Nephron progenitor cell (in vitro differentiated cells): ENCODE data around the gene CBX2.

ENCODE experiments used
- DNase-seq: peaks from one replicate; pipeline ENCODE4 v3.0.0; 2021
- H3K27ac Mint-ChIP-seq: 2 replicates; pipeline ENCODE4 v1.8.0; 2021; ENCODE audit warnings: mild to moderate bottlenecking, moderate library complexity, mixed read lengths
- H3K27me3 Mint-ChIP-seq: 2 replicates; pipeline ENCODE4 v1.8.0; 2021; ENCODE audit warnings: mild to moderate bottlenecking, low read depth, mixed read lengths; ENCODE audit not compliant: poor library complexity
- H3K36me3 Mint-ChIP-seq: 2 replicates; pipeline ENCODE4 v1.8.0; 2021; ENCODE audit warnings: low read depth, mixed read lengths
- H3K4me1 Mint-ChIP-seq: 2 replicates; pipeline ENCODE4 v1.8.0; 2021; ENCODE audit warnings: mixed read lengths
- H3K4me3 Mint-ChIP-seq: 2 replicates; pipeline ENCODE4 v1.8.0; 2021; ENCODE audit warnings: mild to moderate bottlenecking, moderate library complexity, mixed read lengths
- H3K9me3 Mint-ChIP-seq: 2 replicates; pipeline ENCODE4 v1.8.0; 2021; ENCODE audit warnings: mild to moderate bottlenecking, moderate library complexity, mixed read lengths
- TF ChIP-seq, protein P1 (sequence below): fragments of 200-600 bp; sonication (generic); IDR thresholded peaks from 2 replicates; pipeline ENCODE4 v1.5.0; 2021; ENCODE audit warnings: antibody characterized with exemption

CBX2 gene

DNA sequence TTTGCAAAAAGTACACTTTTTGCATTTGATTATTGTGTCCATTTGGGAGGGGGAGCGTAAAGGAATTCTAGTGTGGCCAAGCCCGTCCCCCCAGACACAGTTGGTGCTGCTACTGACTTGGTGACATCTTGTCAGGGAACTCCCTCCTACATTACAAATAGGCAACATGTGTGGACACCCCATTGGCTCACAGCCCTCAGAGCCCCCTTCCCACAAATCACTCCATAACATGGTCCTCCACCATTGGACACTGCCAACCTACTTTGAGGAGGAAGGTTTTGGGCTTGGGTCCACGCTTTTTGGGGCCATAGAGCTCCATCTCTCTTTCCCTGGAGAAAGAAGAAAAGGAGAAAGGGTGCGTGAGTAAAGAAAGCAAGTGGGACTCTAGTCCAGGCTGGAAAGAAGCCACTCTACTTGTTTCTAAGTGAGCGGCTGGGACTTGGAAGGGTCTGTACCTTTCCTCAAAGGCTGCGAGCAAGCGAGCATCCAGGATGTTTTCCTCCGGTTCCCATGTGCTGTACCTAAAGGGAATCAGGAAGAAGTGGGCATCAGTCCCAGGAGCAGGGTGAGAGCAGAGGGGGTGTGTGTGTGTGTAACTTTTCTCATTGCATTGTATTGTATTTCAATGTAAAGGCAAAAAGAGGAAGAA, 18.0 kb downstream of the CBX2 start:
- no peak for DNase-seq
- Mint-ChIP-seq H3K9me3 (no peaks in the 10 kb centered on the region), H3K27ac (no peak overlapping the region), H3K4me3 (peak overlapping the region; percentile 88), H3K4me1 (peaks cover 57% of the 10 kb centered on the region), H3K27me3 (peaks cover 88% of the 10 kb centered on the region), H3K36me3 (no peaks in the 10 kb centered on the region)
- TF ChIP-seq, protein P1, sequence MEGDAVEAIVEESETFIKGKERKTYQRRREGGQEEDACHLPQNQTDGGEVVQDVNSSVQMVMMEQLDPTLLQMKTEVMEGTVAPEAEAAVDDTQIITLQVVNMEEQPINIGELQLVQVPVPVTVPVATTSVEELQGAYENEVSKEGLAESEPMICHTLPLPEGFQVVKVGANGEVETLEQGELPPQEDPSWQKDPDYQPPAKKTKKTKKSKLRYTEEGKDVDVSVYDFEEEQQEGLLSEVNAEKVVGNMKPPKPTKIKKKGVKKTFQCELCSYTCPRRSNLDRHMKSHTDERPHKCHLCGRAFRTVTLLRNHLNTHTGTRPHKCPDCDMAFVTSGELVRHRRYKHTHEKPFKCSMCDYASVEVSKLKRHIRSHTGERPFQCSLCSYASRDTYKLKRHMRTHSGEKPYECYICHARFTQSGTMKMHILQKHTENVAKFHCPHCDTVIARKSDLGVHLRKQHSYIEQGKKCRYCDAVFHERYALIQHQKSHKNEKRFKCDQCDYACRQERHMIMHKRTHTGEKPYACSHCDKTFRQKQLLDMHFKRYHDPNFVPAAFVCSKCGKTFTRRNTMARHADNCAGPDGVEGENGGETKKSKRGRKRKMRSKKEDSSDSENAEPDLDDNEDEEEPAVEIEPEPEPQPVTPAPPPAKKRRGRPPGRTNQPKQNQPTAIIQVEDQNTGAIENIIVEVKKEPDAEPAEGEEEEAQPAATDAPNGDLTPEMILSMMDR, result no peak

DNA sequence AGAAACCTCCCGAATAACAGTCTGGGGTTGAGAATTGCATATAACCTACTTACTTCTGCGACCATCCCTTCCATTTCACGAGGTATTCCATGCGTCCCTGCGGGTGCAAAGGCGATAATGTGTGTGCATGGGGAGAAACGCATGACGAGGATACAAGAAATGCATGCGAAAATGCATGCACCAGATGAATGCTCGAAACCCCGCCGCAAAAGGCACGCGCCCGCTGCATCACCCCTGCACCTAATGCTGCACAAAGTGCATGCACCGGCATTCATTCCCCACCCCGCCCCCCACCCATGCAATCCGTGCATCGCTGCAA, 18.5 kb downstream of the CBX2 start:
- DNase-seq, result no peak
- H3K27ac Mint-ChIP-seq, result no peak overlapping the region
- H3K27me3 Mint-ChIP-seq, result peaks cover 88% of the 10 kb centered on the region
- H3K36me3 Mint-ChIP-seq, result no peaks in the 10 kb centered on the region
- TF ChIP-seq, protein P1, result no peak
- peak overlapping the region; percentile 88 for H3K4me3 Mint-ChIP-seq
- peaks cover 57% of the 10 kb centered on the region for H3K4me1 Mint-ChIP-seq
- H3K9me3 Mint-ChIP-seq, result no peaks in the 10 kb centered on the region

- TF ChIP-seq, protein P1, result no peak
- Mint-ChIP-seq H3K27me3 (peaks cover 88% of the 10 kb centered on the region), H3K27ac (peak within 1 kb of the TSS; percentile 69), H3K4me1 (peaks cover 55% of the 10 kb centered on the region), H3K9me3 (peaks cover 5% of the 10 kb centered on the region), H3K4me3 (peak within 1 kb of the TSS; percentile 88), H3K36me3 (no peaks in the 10 kb centered on the region)
- DNase-seq, result peak; percentile 100
Measured at GRCh38 chr17:79796763-79797491, 19.0 kb downstream of the CBX2 start, which contains the start of gene CBX8. TSS of gene CBX8 (minus strand) at chr17:79797077. CDS start at chr17:79796998, 79 bp downstream.

DNA sequence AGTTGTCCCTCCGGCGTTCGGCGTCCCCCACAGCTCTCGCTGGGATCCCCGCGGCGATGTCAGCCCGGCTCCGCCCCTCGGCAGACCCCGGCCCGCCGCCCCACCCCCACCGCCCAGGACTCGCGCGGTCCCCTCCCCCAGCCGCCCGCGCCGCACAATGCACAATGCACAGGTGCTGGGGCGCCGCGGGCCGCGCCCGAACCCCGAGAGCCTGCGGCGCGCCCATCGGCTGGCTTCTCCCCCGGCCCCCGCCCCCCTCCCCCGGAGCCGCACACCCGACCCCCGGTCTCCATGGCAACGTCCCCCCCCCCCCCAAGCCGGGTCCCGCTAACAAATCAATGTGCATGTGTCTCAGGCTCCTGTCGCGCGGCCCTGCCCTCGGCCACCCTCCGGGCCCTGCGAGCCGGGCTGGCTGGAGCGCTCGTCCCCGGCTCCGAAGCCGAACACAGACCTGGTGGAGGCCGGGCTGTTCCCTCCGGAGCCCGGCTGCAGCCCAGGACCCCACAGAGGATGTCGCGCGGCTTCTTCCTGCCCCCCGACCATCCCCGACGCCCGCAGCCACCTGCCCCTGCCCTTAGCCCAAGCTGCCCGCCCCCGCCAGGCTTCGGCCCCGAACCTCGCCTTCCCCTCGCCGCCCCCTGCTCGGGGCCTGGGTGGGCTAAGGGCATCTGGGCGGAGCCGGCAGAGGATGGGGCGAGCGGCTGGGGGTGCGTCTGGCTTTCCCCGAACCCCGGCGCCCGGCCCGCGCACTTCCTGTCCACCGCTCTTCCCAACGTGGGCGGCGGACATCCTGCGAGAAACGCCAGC, 19.7 kb downstream of the CBX2 start:
- no peaks in the 10 kb centered on the region for H3K36me3 Mint-ChIP-seq
- H3K4me1 Mint-ChIP-seq, result peaks cover 47% of the 10 kb centered on the region
- TF ChIP-seq, protein P1, result no peak
- peak; percentile 72 for DNase-seq
- H3K27me3 Mint-ChIP-seq, result peaks cover 88% of the 10 kb centered on the region
- H3K27ac Mint-ChIP-seq, result no peak overlapping the region
- H3K4me3 Mint-ChIP-seq, result no peak overlapping the region
- peaks cover 8% of the 10 kb centered on the region for H3K9me3 Mint-ChIP-seq

DNA sequence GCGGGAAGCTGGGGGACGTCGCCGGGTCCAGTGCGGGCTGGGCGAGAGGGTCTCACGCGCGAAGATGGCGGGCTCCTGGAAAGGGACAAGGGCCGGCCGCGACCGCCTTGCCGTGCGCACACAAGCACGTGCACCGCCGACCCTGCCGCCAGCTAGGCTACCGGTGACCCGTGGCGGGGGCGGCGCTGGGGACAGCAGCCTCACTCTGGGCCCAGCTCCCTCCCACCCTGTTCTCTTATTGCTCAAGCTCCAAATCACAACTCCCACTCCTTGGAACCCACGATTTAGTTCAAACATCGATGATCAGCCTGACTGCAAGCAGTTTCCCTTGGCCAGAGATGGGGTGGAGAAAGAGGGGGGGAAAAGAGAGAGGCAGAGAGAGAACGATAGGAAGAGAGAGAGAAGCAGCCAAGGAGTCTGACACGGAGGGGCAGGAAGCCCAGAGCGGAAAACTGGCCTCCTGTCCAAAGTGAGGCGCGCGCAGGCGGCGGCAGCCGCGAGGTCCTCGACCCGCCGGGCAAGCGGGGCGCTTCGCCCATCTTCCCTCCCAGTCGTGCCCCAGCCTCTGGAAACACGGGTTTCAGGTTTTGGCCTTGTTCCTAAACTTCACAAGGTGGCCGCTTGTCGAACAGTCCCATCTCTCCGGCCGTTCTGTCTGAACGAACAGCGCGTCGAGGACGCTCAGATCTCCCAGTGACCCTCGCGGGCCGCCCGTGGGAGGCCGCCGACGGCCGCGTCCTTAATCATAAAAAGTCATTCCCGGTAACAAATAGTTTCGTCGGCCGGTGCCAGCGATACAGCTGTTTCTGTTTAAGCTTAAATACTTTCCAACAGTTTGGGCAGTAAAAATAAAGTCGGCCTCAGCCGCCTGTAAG, 20.6 kb downstream of the CBX2 start:
- Mint-ChIP-seq H3K9me3 (peaks cover 8% of the 10 kb centered on the region), H3K4me1 (peaks cover 44% of the 10 kb centered on the region), H3K4me3 (peak overlapping the region; percentile 70), H3K36me3 (no peaks in the 10 kb centered on the region), H3K27me3 (peaks cover 88% of the 10 kb centered on the region), H3K27ac (no peak overlapping the region)
- TF ChIP-seq, protein P1, result no peak
- peak; percentile 53 for DNase-seq
